ENCODE data around the gene CEBPZ. TPM values are rescaled to one million over a fixed set of nuclear protein-coding genes. Genes with fewer than 3 reads are reported as not detected.

CEBPZ gene, protein sequence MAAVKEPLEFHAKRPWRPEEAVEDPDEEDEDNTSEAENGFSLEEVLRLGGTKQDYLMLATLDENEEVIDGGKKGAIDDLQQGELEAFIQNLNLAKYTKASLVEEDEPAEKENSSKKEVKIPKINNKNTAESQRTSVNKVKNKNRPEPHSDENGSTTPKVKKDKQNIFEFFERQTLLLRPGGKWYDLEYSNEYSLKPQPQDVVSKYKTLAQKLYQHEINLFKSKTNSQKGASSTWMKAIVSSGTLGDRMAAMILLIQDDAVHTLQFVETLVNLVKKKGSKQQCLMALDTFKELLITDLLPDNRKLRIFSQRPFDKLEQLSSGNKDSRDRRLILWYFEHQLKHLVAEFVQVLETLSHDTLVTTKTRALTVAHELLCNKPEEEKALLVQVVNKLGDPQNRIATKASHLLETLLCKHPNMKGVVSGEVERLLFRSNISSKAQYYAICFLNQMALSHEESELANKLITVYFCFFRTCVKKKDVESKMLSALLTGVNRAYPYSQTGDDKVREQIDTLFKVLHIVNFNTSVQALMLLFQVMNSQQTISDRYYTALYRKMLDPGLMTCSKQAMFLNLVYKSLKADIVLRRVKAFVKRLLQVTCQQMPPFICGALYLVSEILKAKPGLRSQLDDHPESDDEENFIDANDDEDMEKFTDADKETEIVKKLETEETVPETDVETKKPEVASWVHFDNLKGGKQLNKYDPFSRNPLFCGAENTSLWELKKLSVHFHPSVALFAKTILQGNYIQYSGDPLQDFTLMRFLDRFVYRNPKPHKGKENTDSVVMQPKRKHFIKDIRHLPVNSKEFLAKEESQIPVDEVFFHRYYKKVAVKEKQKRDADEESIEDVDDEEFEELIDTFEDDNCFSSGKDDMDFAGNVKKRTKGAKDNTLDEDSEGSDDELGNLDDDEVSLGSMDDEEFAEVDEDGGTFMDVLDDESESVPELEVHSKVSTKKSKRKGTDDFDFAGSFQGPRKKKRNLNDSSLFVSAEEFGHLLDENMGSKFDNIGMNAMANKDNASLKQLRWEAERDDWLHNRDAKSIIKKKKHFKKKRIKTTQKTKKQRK
- total RNA-seq (10 to 100 TPM; 47.9 to 69.5 TPM), polyA plus RNA-seq (ENCODE audit: insufficient read length in 2 of 2) (10 to 100 TPM; 44.3 to 49.9 TPM)
- long read RNA-seq, donor 1, transcript CEBPZ-201 (16 exons, 3,463 nt), result major isoform, 11 of 30 reads
- long read RNA-seq, donor 1, partial matches to known transcripts, result 15 of 30 reads
- long read RNA-seq, donor 1, other reads (novel, unspliced or antisense), result 0 of 30 reads
- long read RNA-seq, donor 2, partial matches to known transcripts, result 5 of 9 reads
- long read RNA-seq, donor 2, other reads (novel, unspliced or antisense), result 0 of 9 reads
- long read RNA-seq, donor 3, partial matches to known transcripts, result 0 of 4 reads
- long read RNA-seq, donor 3, other reads (novel, unspliced or antisense), result 0 of 4 reads
- long read RNA-seq, donor 4, transcript CEBPZ-201 (16 exons, 3,463 nt), result minor isoform, 5 of 80 reads
- long read RNA-seq, donor 4, transcript CEBPZ-203 (5 exons, 611 nt), result major isoform, 19 of 80 reads
- long read RNA-seq, donor 4, partial matches to known transcripts, result 56 of 80 reads
- long read RNA-seq, donor 4, other reads (novel, unspliced or antisense), result 0 of 80 reads

DNA sequence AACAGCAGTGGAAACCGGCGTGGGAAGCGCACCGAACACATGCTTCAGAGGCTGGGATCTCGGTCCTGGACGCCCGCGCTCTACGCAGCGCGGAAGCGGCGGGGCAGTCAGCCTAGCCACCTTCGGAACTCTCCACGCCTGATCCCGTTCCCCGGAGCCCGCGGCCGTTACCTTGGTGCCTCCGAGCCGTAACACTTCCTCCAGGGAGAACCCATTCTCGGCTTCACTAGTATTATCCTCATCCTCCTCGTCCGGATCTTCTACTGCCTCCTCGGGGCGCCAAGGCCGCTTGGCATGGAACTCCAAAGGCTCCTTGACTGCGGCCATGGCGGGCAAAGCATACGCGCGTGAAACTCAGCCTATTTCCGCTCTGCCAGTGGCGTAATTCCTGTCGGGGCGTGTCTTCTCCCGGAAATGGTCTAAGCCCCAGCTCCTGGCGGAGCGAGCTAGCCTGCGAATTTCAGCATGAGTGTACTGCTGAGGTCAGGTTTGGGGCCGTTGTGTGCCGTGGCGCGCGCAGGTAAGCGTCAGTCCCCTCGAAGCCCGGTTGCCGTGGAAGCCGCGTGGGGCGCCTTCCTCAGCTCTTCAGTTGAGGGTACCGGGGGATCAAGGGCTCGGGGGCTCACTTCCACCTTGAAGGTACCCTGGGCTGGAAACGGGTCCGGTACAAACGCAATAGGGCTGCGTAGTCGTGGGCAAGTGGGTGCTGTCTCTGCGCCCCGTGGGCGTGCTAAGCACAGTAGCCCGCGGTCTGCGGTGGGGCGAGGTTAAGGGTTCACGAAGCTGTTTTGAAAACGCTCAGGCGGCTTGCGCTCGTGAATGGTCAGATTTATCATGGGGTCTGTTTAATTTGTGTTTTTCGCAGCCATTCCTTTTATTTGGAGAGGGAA, at the start of gene CEBPZ, which contains the start of gene NDUFAF7:
TSS of gene CEBPZ (minus strand) at position 356 of the 890 bp plus-strand sequence. CDS start at position 327, 29 bp downstream.
TSS of gene NDUFAF7 (plus strand) at position 418 of the 890 bp plus-strand sequence. CDS start at position 466, 48 bp downstream.
- H3K36me3 ChIP-seq (ENCODE audit: control insufficient read depth, insufficient read depth, low read length), result peaks cover 7% of the 10 kb centered on the region
- peaks cover 16% of the 10 kb centered on the region for H3K4me1 ChIP-seq (ENCODE audit: control insufficient read depth, insufficient read depth, low read length)
- peak within 1 kb of the TSS; percentile 96 for H3K27ac ChIP-seq (ENCODE audit: low read depth, low read length)
- H3K4me3 ChIP-seq (ENCODE audit: low read depth, low read length), result peak within 1 kb of the TSS; percentile 99
- peak; percentile 75 to 97 (median 88) for DNase-seq (ENCODE audit: low read depth in 4 of 6, low spot score in 6 of 6)
- under 1% methylated on average over 73 of the region's 73 CpGs for WGBS (ENCODE audit: insufficient coverage)
- no peaks in the 10 kb centered on the region for H3K27me3 ChIP-seq (ENCODE audit: control insufficient read depth, insufficient read depth, low read length)
- H3K9me3 ChIP-seq (ENCODE audit: control insufficient read depth, insufficient read depth, low read length), result no peaks in the 10 kb centered on the region

DNA sequence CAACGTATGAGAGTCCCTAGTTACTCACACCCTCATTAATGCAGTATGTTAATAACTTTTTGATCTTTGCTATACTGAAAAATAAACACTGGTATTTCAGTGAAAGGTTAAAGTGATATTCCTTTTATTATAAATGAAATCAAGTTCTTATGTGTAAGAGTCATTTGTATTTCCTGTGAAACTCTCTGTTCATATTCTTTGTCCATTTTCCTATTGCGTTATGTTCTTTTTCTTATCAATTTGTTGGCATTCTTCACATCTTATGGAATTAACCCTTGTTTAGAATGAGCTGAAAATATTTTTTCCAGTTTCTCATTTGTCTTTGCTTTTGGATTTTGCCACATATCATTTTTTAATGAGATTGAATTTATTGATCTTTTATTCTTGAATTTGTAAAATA, 44.9 kb upstream of the CEBPZ start:
- H3K4me3 ChIP-seq (ENCODE audit: low read depth, low read length), result no peak overlapping the region
- no peaks in the 10 kb centered on the region for H3K9me3 ChIP-seq (ENCODE audit: control insufficient read depth, insufficient read depth, low read length)
- no peak for DNase-seq (ENCODE audit: low read depth in 4 of 6, low spot score in 6 of 6)
- H3K4me1 ChIP-seq (ENCODE audit: control insufficient read depth, insufficient read depth, low read length), result no peaks in the 10 kb centered on the region
- no peaks in the 10 kb centered on the region for H3K27me3 ChIP-seq (ENCODE audit: control insufficient read depth, insufficient read depth, low read length)
- no CpG with 5 or more reads among the region's 2 CpGs for WGBS (ENCODE audit: insufficient coverage)
- H3K27ac ChIP-seq (ENCODE audit: low read depth, low read length), result no peak overlapping the region
- H3K36me3 ChIP-seq (ENCODE audit: control insufficient read depth, insufficient read depth, low read length), result peaks cover 3% of the 10 kb centered on the region

DNA sequence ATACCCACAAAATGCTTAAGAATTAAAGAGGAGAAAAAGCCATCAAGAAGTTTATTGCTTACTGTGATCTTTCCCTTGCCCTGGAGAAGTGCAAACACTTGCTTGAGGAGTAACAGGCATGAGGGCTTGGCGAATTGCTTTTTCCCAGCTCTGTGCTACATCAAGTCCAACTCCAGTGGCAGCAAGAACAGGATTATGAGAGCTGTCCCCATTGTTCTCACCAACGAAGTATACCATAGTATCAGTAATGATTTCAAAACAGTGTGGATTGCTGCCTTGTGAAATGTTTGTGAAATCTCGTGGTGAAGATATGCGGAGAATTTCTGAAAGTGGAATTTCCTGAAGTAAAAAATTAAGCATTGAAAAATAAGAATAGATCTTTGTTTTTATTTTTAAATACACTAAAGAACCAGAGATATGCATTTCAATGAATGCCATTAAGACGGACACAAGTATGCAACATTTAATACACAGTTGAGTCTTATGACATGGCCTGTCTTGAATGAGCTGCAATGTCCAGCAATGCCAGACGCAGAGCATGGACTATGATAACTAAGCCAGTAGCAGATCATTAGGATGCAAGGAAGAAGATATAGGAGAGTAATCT, 43.1 kb upstream of the CEBPZ start:
- Histone ChIP-seq H3K36me3 (ENCODE audit: control insufficient read depth, insufficient read depth, low read length) (peaks cover 3% of the 10 kb centered on the region), H3K4me3 (ENCODE audit: low read depth, low read length) (no peak overlapping the region), H3K27ac (ENCODE audit: low read depth, low read length) (no peak overlapping the region), H3K27me3 (ENCODE audit: control insufficient read depth, insufficient read depth, low read length) (no peaks in the 10 kb centered on the region), H3K4me1 (ENCODE audit: control insufficient read depth, insufficient read depth, low read length) (no peaks in the 10 kb centered on the region), H3K9me3 (ENCODE audit: control insufficient read depth, insufficient read depth, low read length) (no peaks in the 10 kb centered on the region)
- no CpG with 5 or more reads among the region's 6 CpGs for WGBS (ENCODE audit: insufficient coverage)
- no peak for DNase-seq (ENCODE audit: low read depth in 4 of 6, low spot score in 6 of 6)

DNA sequence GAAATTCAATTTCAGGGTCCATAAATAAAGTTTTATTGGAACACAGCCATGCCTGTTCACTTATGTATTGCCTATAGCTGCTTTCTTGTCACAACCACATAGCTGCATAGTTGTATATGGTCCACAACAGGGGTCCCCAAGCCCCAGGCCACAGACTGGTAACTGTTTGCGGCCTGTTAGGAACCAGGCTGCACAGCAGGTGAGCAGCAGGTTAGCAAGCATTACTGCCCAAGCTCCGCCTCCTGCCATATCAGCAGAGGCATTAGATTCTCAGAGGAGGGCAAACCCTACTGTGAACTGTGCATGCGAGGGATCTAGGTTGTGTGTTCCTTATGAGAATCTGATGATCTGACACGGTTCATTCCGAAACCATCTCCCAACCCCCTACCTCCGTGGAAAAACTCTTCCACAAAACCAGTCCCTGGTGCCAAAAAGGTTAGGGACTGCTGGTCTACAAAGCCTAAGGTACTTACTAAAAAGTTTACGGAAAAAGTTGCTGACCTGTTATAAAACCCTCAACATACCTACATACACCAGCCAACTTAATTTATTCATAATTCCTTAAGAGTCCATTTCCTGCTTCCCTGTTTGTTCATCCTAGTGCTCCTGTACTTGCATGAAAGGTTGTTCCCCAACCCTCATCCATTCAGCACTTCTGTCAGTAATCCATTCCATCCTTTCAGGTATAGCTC, 40.1 kb upstream of the CEBPZ start:
- no peaks in the 10 kb centered on the region for H3K27me3 ChIP-seq (ENCODE audit: control insufficient read depth, insufficient read depth, low read length)
- WGBS (ENCODE audit: insufficient coverage), result 65% methylated on average over 4 of the region's 7 CpGs
- H3K4me1 ChIP-seq (ENCODE audit: control insufficient read depth, insufficient read depth, low read length), result no peaks in the 10 kb centered on the region
- no peaks in the 10 kb centered on the region for H3K9me3 ChIP-seq (ENCODE audit: control insufficient read depth, insufficient read depth, low read length)
- no peak overlapping the region for H3K4me3 ChIP-seq (ENCODE audit: low read depth, low read length)
- no peak overlapping the region for H3K27ac ChIP-seq (ENCODE audit: low read depth, low read length)
- DNase-seq (ENCODE audit: low read depth in 4 of 6, low spot score in 6 of 6), result no peak
- H3K36me3 ChIP-seq (ENCODE audit: control insufficient read depth, insufficient read depth, low read length), result peaks cover 7% of the 10 kb centered on the region

DNA sequence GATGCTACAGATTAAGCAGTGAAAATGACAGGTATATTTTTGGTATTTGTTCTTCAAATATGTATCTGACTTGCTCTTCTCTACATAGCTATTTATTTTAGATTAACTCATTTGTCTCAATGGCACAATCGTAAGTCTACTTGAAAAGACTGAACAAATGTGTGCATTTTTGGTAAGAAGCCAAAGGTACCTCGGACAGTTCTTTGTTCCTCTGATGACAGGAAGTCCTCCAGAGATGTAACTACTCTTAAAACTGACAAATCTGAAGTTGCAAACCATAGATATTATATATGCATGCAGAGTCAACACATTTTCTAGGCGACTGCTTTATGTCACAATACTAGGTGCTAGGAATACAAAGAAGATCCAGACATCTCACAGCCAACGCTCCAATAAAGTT, 36.7 kb upstream of the CEBPZ start:
- no peaks in the 10 kb centered on the region for H3K4me1 ChIP-seq (ENCODE audit: control insufficient read depth, insufficient read depth, low read length)
- peaks cover 9% of the 10 kb centered on the region for H3K36me3 ChIP-seq (ENCODE audit: control insufficient read depth, insufficient read depth, low read length)
- no peaks in the 10 kb centered on the region for H3K27me3 ChIP-seq (ENCODE audit: control insufficient read depth, insufficient read depth, low read length)
- H3K27ac ChIP-seq (ENCODE audit: low read depth, low read length), result no peak overlapping the region
- no peaks in the 10 kb centered on the region for H3K9me3 ChIP-seq (ENCODE audit: control insufficient read depth, insufficient read depth, low read length)
- DNase-seq (ENCODE audit: low read depth in 4 of 6, low spot score in 6 of 6), result no peak
- WGBS (ENCODE audit: insufficient coverage), result no CpG with 5 or more reads among the region's 4 CpGs
- H3K4me3 ChIP-seq (ENCODE audit: low read depth, low read length), result no peak overlapping the region

DNA sequence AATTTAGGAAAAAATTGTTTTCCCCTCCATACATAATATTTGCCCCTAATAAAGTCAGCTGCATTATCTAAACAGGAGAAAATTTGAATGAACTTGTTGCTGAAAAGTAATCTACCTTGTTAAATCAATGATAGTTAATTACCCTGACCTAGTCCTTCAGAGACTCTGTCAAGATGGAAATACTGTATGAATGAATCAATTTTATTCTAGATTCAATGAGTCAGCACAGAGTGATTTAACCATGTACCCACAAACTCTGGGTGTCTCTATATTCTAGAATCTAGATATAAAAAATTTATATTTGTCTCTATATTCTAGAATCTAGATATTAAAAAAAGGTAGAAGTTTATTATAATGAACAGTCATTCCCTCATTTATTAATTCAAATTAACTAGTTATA, 36.3 kb upstream of the CEBPZ start:
- Histone ChIP-seq H3K4me3 (ENCODE audit: low read depth, low read length) (no peak overlapping the region), H3K9me3 (ENCODE audit: control insufficient read depth, insufficient read depth, low read length) (no peaks in the 10 kb centered on the region), H3K4me1 (ENCODE audit: control insufficient read depth, insufficient read depth, low read length) (no peaks in the 10 kb centered on the region), H3K36me3 (ENCODE audit: control insufficient read depth, insufficient read depth, low read length) (peaks cover 7% of the 10 kb centered on the region), H3K27me3 (ENCODE audit: control insufficient read depth, insufficient read depth, low read length) (no peaks in the 10 kb centered on the region), H3K27ac (ENCODE audit: low read depth, low read length) (no peak overlapping the region)
- DNase-seq (ENCODE audit: low read depth in 4 of 6, low spot score in 6 of 6), result no peak

DNA sequence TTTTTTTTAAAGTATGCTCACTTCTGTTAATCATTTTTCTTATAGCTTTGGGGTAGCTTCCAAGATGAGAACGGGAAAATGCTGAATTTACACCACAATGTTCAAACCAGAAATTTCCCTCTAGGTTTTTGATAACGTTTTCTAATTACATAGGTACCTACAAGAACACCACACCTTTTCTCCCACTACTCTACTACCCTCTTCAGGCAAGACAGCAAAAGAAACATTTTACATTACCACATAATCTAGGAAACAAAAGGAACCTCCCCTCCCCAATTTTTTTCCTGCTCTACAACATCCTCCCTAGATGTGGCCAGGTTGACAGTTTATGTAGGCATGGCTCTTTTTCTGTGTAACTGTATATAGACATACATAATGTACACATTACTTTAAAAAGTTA, 32.4 kb upstream of the CEBPZ start:
- H3K4me3 ChIP-seq (ENCODE audit: low read depth, low read length), result no peak overlapping the region
- H3K9me3 ChIP-seq (ENCODE audit: control insufficient read depth, insufficient read depth, low read length), result no peaks in the 10 kb centered on the region
- peaks cover 9% of the 10 kb centered on the region for H3K36me3 ChIP-seq (ENCODE audit: control insufficient read depth, insufficient read depth, low read length)
- H3K27me3 ChIP-seq (ENCODE audit: control insufficient read depth, insufficient read depth, low read length), result no peaks in the 10 kb centered on the region
- 71% methylated on average over 2 of the region's 2 CpGs for WGBS (ENCODE audit: insufficient coverage)
- no peaks in the 10 kb centered on the region for H3K4me1 ChIP-seq (ENCODE audit: control insufficient read depth, insufficient read depth, low read length)
- DNase-seq (ENCODE audit: low read depth in 4 of 6, low spot score in 6 of 6), result no peak
- H3K27ac ChIP-seq (ENCODE audit: low read depth, low read length), result no peak overlapping the region

DNA sequence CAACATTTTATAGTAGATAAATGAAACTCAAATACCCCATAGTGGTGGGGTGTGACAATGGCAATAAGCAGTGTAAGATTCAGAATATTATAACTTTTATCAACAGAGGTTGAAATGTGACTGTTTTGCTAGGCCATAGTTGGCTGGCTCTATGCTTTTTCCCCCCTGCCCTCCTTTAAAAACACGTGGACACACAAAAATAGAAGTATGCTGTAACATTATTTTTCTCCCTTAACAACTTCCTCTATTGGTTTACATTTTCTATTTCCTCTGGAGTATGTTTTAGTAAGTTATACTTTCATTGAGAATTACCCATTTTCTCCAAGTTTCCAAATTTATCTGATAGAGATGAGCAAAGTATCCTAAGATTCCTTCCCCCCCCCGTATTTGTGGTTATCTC, 31.1 kb upstream of the CEBPZ start:
- no CpG with 5 or more reads among the region's 2 CpGs for WGBS (ENCODE audit: insufficient coverage)
- no peak overlapping the region for H3K27ac ChIP-seq (ENCODE audit: low read depth, low read length)
- H3K9me3 ChIP-seq (ENCODE audit: control insufficient read depth, insufficient read depth, low read length), result no peaks in the 10 kb centered on the region
- peaks cover 6% of the 10 kb centered on the region for H3K36me3 ChIP-seq (ENCODE audit: control insufficient read depth, insufficient read depth, low read length)
- no peaks in the 10 kb centered on the region for H3K27me3 ChIP-seq (ENCODE audit: control insufficient read depth, insufficient read depth, low read length)
- DNase-seq (ENCODE audit: low read depth in 4 of 6, low spot score in 6 of 6), result no peak
- H3K4me1 ChIP-seq (ENCODE audit: control insufficient read depth, insufficient read depth, low read length), result no peaks in the 10 kb centered on the region
- H3K4me3 ChIP-seq (ENCODE audit: low read depth, low read length), result no peak overlapping the region
